Brain pericyte (primary cell): ENCODE measurements around the gene PET100.

Experiments used
- DNase-seq: peaks from one replicate; pipeline ENCODE4 v3.0.0-alpha.2; 2012; ENCODE audit warnings: low read depth, low spot score

Gene PET100

DNA sequence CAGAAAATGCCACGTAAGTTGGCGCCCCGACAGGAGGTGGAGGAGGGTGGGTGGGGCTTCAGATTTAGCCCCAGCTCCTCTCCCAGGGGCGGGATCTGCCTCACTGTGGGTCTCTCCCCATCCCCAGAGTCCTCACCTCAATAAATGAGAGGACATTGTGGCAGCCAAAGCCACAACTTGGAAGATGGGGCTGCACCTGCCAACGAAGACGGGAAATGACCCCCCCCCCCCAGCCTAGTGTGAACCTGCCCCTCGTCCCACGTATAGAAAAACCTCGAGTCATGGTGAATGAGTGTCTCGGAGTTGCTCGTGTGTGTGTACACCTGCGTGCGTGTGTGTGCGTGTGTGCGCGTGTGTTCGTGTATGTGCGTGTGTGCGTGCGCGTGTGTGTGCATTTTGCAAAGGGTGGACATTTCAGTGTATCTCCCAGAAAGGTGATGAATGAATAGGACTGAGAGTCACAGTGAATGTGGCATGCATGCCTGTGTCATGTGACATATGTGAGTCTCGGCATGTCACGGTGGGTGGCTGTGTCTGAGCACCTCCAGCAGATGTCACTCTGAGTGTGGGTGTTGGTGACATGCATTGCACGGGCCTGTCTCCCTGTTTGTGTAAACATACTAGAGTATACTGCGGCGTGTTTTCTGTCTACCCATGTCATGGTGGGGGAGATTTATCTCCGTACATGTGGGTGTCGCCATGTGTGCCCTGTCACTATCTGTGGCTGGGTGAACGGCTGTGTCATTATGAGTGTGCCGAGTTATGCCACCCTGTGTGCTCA lies 49.6 kb downstream of the PET100 start:
- DNase-seq = no peak

DNA sequence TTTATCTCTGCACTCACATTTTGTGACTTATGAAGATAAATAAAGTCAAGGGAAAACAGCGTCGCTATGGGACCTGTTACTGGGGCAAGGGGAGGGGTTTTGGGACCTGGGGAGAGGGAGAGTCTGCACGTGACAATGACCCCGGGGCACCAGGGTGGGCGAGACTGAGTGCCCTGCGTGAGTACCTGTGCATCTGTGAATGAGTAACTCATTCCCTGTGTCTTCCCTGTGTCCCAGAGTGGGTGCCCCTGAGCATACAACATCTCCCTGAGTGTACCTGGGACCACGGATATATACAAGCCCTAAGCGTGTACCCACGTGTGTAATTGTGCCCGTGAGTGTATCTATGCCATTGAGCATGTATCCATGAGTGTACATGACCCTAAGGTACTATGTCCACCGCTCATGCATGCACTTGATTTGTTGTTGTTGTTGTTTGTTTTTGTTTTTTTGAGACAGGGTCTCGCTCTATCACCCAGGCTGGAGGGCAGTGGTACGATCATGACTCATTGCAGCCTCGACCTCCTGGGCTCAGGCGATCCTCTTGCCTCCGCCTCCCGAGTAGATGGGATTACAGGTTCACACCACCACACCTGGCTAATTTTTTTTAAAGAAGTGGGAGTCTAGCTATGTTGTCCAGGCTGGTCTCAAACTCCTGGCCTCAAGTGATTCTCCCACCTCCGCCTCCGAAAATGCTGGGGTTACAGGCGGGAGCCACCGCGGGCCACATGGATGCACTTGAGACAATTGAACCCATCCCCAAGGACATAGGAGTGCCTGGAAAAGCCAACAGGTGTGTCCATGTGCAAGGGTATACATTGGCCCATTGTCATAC lies 50.4 kb downstream of the PET100 start:
- no peak for DNase-seq

DNA sequence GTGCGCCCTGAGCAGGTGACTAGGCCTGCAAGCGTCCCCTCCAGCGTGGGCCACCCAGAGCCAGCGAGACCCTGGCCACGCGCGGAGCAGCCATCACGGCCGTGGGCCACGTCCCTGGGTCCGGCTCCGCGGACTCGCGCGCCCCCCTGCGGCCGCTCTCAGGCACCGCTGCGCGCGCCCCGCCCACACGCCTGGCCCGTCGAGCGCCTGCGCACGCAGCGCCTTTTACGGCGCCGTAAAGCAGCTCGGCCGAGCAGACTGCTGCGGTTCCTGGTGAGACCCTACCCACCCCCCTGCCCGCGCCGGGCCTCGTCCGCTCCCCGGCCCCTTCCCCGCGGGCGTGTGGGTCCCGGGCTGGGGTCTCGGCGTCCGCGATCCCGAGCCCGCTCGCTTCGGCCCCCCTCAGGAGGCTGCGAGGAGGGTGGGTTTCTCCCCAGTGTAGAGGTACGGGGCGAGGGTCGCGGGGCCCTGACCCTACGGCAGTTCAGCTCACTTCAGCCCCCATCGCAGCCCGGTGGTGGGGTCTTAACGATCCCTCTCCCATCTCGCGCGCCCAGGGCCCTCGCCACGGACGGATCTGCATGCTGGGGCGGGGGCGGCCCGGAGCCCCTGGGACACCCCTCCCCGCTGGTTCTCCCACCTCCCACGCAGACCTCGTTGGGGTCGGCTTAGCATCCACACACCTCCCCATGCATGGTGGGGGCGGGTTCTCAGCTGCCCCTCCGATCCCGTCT lies 51.2 kb downstream of the PET100 start, which contains the start of gene TRAPPC5:
Gene TRAPPC5, plus strand, starts transcription at position 228 of the 734 bp plus-strand sequence. CDS start 1,421 bp downstream, outside the sequence.
- no peak for DNase-seq
